Transverse colon (tissue), 4 donors: ENCODE measurements around the gene HUNK.

ENCODE experiments used
- EP300 ChIP-seq: sonication (generic); formaldehyde crosslinking; IDR thresholded peaks from one replicate; pipeline ENCODE4 v1.6.1; 2017; ENCODE audit warnings: antibody characterized with exemption, low read depth
- POLR2A ChIP-seq: fragments of 450-650 bp; IDR thresholded peaks from one replicate; pipeline ENCODE4 v1.6.1; 2016; ENCODE audit warnings: antibody characterized with exemption, mild to moderate bottlenecking, moderate library complexity
- POLR2AphosphoS5 ChIP-seq, 3 donors: sonication (generic); formaldehyde crosslinking; IDR thresholded peaks; one replicate each; pipeline ENCODE4 v1.6.1; 2016; ENCODE audit warnings: antibody characterized with exemption in 3 of 3
- TF ChIP-seq, protein P1 (sequence below), 5 experiments: fragments of 200-600 bp in 3 of 5; fragments of 450-650 bp in 2 of 5; sonication (generic) in 3 of 5; IDR thresholded peaks; 1 replicate in 2 of 5; 2 replicates in 3 of 5; pipeline ENCODE4 v1.5.1; 2016 to 2017; ENCODE audit warnings: antibody characterized with exemption in 5 of 5, inconsistent platforms in 3 of 5, mild to moderate bottlenecking in 2 of 5, moderate library complexity in 1 of 5

DNA sequence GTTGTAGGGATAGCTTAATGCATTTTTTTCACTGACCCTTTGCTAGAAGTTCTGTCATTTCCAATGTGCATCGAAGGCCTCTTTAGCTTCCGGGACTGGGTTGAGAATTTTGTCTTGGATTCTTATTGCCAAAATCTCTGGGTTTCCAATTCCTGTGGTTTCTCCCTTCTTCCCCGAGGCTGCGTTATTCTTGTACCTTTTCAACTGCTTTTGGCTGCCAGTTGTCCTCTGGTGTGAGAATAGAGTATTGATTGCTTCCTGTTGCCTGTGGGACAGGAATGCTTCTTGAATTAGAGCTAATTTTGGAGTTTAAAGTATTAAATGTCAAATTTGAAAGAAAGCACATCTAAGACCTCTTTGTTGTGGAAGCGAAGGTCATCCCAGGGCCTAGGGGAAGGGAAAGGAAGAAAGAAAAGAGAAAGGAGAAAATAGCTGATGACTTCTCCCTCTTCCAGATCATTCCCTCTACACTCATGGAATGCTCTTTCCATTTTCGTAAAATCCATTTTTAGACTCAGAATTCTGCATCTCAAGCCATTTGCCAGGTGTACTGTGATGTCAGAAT is 21.1 kb downstream of the HUNK start:
- TF ChIP-seq, protein P1, sequence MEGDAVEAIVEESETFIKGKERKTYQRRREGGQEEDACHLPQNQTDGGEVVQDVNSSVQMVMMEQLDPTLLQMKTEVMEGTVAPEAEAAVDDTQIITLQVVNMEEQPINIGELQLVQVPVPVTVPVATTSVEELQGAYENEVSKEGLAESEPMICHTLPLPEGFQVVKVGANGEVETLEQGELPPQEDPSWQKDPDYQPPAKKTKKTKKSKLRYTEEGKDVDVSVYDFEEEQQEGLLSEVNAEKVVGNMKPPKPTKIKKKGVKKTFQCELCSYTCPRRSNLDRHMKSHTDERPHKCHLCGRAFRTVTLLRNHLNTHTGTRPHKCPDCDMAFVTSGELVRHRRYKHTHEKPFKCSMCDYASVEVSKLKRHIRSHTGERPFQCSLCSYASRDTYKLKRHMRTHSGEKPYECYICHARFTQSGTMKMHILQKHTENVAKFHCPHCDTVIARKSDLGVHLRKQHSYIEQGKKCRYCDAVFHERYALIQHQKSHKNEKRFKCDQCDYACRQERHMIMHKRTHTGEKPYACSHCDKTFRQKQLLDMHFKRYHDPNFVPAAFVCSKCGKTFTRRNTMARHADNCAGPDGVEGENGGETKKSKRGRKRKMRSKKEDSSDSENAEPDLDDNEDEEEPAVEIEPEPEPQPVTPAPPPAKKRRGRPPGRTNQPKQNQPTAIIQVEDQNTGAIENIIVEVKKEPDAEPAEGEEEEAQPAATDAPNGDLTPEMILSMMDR (IDR thresholded peaks at IDR 0.05) = no peak
- TF ChIP-seq POLR2A (no peak), EP300 (no peak), POLR2AphosphoS5 (IDR thresholded peaks at IDR 0.05) (no peak)
